Caco-2 (cell line): ENCODE results near the gene TMEM62. TPM values are rescaled to one million over a fixed set of nuclear protein-coding genes. Genes with fewer than 3 reads are reported as not detected.

Experiments used
- BruUV-seq: library from RNA; stranded (reverse); fragments of 400-500 nt; replicated peaks from 2 replicates; lab custom pipeline; 2021; lab: Mats Ljungman, UMichigan
- CTCF ChIA-PET: fragments of 300-600 bp; sonication (Branson Sonifier 250); formaldehyde crosslinking; loops from one replicate; lab custom pipeline; 2022; ENCODE audit warnings: antibody characterized with exemption; lab: Charles Lee
- POLR2A ChIA-PET: fragments of 300-600 bp; sonication (Branson Sonifier 250); formaldehyde crosslinking; loops from one replicate; lab custom pipeline; 2022; ENCODE audit warnings: antibody characterized with exemption; lab: Charles Lee
- DNase-seq, 2 experiments: peaks; one replicate each; pipeline versions ENCODE4 v3.0.0 to v3.0.0-alpha.2; 2020 to 2022
- H3K27me3 ChIP-seq: replicated peaks from 2 replicates; pipeline ENCODE4 v1.6.0; 2011; ENCODE audit warnings: low read length; ENCODE audit not compliant: control insufficient read depth, insufficient read depth
- H3K36me3 ChIP-seq: 2 replicates; pipeline ENCODE4 v1.5.1; 2011; ENCODE audit warnings: low read length; ENCODE audit not compliant: control insufficient read depth, insufficient read depth
- H3K4me1 ChIP-seq: fragments of 250-450 bp; sonication (Bioruptor Pico); 2 replicates; pipeline ENCODE4 v1.5.1; 2020; ENCODE audit warnings: mild to moderate bottlenecking
- H3K4me3 ChIP-seq: 2 replicates; pipeline ENCODE4 v1.5.1; 2011; ENCODE audit warnings: low read depth, mild to moderate bottlenecking, control low read depth, low read length
- H3K9me3 ChIP-seq: fragments of 250-450 bp; sonication (Bioruptor Pico); 2 replicates; pipeline ENCODE4 v1.5.1; 2020; ENCODE audit warnings: mild to moderate bottlenecking, moderate library complexity
- H3K27ac Mint-ChIP-seq: one replicate; pipeline ENCODE4 v1.8.0; 2022; ENCODE audit warnings: mixed read lengths; ENCODE audit not compliant: unreplicated experiment
- H3K27me3 Mint-ChIP-seq: one replicate; pipeline ENCODE4 v1.8.0; 2022; ENCODE audit warnings: mixed read lengths; ENCODE audit not compliant: insufficient read depth, unreplicated experiment
- H3K36me3 Mint-ChIP-seq: one replicate; pipeline ENCODE4 v1.8.0; 2022; ENCODE audit warnings: mild to moderate bottlenecking, mixed read lengths; ENCODE audit not compliant: insufficient read depth, unreplicated experiment
- H3K4me1 Mint-ChIP-seq: one replicate; pipeline ENCODE4 v1.8.0; 2022; ENCODE audit warnings: low read depth, mixed read lengths; ENCODE audit not compliant: unreplicated experiment
- H3K4me3 Mint-ChIP-seq: one replicate; pipeline ENCODE4 v1.8.0; 2022; ENCODE audit warnings: mild to moderate bottlenecking, moderate library complexity, mixed read lengths; ENCODE audit not compliant: unreplicated experiment
- H3K9me3 Mint-ChIP-seq: one replicate; pipeline ENCODE4 v1.8.0; 2022; ENCODE audit warnings: mixed read lengths; ENCODE audit not compliant: unreplicated experiment
- CTCF ChIP-seq, 2 experiments: fragments of 200-600 bp in 1 of 2; IDR thresholded peaks; 1 replicate in 1 of 2; 2 replicates in 1 of 2; pipeline versions ENCODE4 v1.5.1 to v1.8.0; 2011 to 2022; ENCODE audit warnings: antibody characterized with exemption in 1 of 2, control low read depth in 1 of 2, inconsistent platforms in 1 of 2, low read depth in 1 of 2, low read length in 1 of 2, mild to moderate bottlenecking in 1 of 2, moderate library complexity in 1 of 2; ENCODE audit not compliant: insufficient read depth in 1 of 2, severe bottlenecking in 1 of 2, unreplicated experiment in 1 of 2
- intact Hi-C: fragments of 100-400 bp; cut with micrococcal nuclease; formaldehyde crosslinking; loops from one replicate; pipeline ENCODE4 v1.10.0; 2022; ENCODE audit not compliant: unreplicated experiment
- total RNA-seq: library from RNA; stranded (reverse); gene quantifications from 2 replicates; pipeline ENCODE4 v1.2.3, GENCODE V29; 2022

The TMEM62 gene
- total RNA-seq, 1 experiment from 2014 or later: 23.7 TPM

GRCh38 chr15:43198992-43199391, 65.6 kb downstream of the TMEM62 start:
- CTCF ChIA-PET: interaction anchor here (1.0 to 1.2 kb wide), 2 partner anchors 10 to 87 kb away, joined by 3 to 4 read pairs; no protein-coding TSS in a partner anchor
- Histone ChIP-seq H3K27me3 (no peaks in the 10 kb centered on the region), H3K9me3 (no peaks in the 10 kb centered on the region), H3K4me1 (no peaks in the 10 kb centered on the region; the same call in 1 of the 2 replicates), H3K36me3 (no peaks in the 10 kb centered on the region), H3K4me3 (no peak overlapping the region)
- no TSS peak for BruUV-seq
- H3K27me3 Mint-ChIP-seq: peaks cover 2% of the 10 kb centered on the region
- TF ChIP-seq CTCF (IDR thresholded peaks at IDR 0.05; ENCODE audit: insufficient read depth in 1 of 2, low read depth in 1 of 2, low read length in 1 of 2, severe bottlenecking in 1 of 2, unreplicated experiment in 1 of 2): no peak
- no peak for DNase-seq
- H3K36me3 Mint-ChIP-seq: peaks cover 5% of the 10 kb centered on the region
- peaks cover 1% of the 10 kb centered on the region for H3K4me1 Mint-ChIP-seq
- POLR2A ChIA-PET: no interaction called here
- no peak overlapping the region for H3K27ac Mint-ChIP-seq
- H3K9me3 Mint-ChIP-seq: peaks cover 10% of the 10 kb centered on the region
- no peak overlapping the region for H3K4me3 Mint-ChIP-seq
- intact Hi-C loops: no loop called here

- ChIA-PET CTCF (interaction anchor here (1.0 to 1.2 kb wide), 2 partner anchors 9 to 86 kb away, joined by 3 to 4 read pairs; no protein-coding TSS in a partner anchor), POLR2A (no interaction called here)
- H3K4me3 Mint-ChIP-seq: no peak overlapping the region
- H3K9me3 Mint-ChIP-seq: peaks cover 10% of the 10 kb centered on the region
- no peaks in the 10 kb centered on the region for H3K36me3 ChIP-seq
- peaks cover 7% of the 10 kb centered on the region for H3K4me1 Mint-ChIP-seq
- H3K4me1 ChIP-seq: no peaks in the 10 kb centered on the region; the same call in 1 of the 2 replicates
- DNase-seq: no peak
- no peak for TF ChIP-seq CTCF (IDR thresholded peaks at IDR 0.05; ENCODE audit: insufficient read depth in 1 of 2, low read depth in 1 of 2, low read length in 1 of 2, severe bottlenecking in 1 of 2, unreplicated experiment in 1 of 2)
- H3K36me3 Mint-ChIP-seq: no peaks in the 10 kb centered on the region
- H3K27ac Mint-ChIP-seq: no peak overlapping the region
- no peak overlapping the region for H3K4me3 ChIP-seq
- H3K27me3 ChIP-seq: no peaks in the 10 kb centered on the region
- H3K9me3 ChIP-seq: no peaks in the 10 kb centered on the region
- no TSS peak for BruUV-seq
- intact Hi-C loops: loop anchor here (10.0 kb wide), 1 partner anchor 495 kb away; no protein-coding TSS in a partner anchor
- peaks cover 5% of the 10 kb centered on the region for H3K27me3 Mint-ChIP-seq
Measured at GRCh38 chr15:43199945-43200488, 66.6 kb downstream of the TMEM62 start.

GRCh38 chr15:43204016-43204901, 70.9 kb downstream of the TMEM62 start:
- no peak overlapping the region for H3K27ac Mint-ChIP-seq
- POLR2A ChIA-PET: interaction anchor here (0.5 kb wide), 1 partner anchor 1257 kb away, joined by 3 read pairs; no protein-coding TSS in a partner anchor
- BruUV-seq: no TSS peak

More at GRCh38 chr15:43204016-43204901, 70.9 kb downstream of the TMEM62 start:
- DNase-seq: peak; percentile 59 to 61
- intact Hi-C loops: loop anchor here (10.0 kb wide), 1 partner anchor 499 kb away; no protein-coding TSS in a partner anchor
- Histone ChIP-seq H3K27me3 (peaks cover 1% of the 10 kb centered on the region; the same call in 1 of the 2 replicates), H3K4me1 (no peaks in the 10 kb centered on the region; the same call in 1 of the 2 replicates), H3K9me3 (no peaks in the 10 kb centered on the region), H3K4me3 (no peak overlapping the region), H3K36me3 (no peaks in the 10 kb centered on the region)
- Mint-ChIP-seq H3K27me3 (peaks cover 7% of the 10 kb centered on the region), H3K4me1 (peaks cover 7% of the 10 kb centered on the region), H3K9me3 (no peaks in the 10 kb centered on the region), H3K4me3 (no peak overlapping the region), H3K36me3 (no peaks in the 10 kb centered on the region)
- CTCF ChIA-PET: interaction anchor here (0.6 to 1.4 kb wide), 11 partner anchors 8 to 403 kb away, joined by 3 to 15 read pairs (median 5); partner anchors contain the start of gene CCNDBP1
- peak; percentile 68 to 80 for TF ChIP-seq CTCF (IDR thresholded peaks at IDR 0.05; ENCODE audit: insufficient read depth in 1 of 2, low read depth in 1 of 2, low read length in 1 of 2, severe bottlenecking in 1 of 2, unreplicated experiment in 1 of 2)
